HL-60 (cell line): ENCODE measurements around the gene DGLUCY.
"Not testable (repeated sequence)": the region's sequence is repeated elsewhere in the genome, so short reads cannot be mapped to it uniquely, and the experiment has no call there.

Experiments used
- DNase-seq, 2 experiments: peaks; one replicate each; pipeline ENCODE4 v3.0.0-alpha.2; 2010 to 2020; ENCODE audit warnings: low read depth in 1 of 2, low spot score in 1 of 2
- H3K27ac ChIP-seq: fragments of 250-450 bp; sonication (Bioruptor Pico); replicated peaks from 2 replicates; pipeline ENCODE4 v1.5.1; 2020; ENCODE audit warnings: mild to moderate bottlenecking, moderate library complexity
- H3K27me3 ChIP-seq: fragments of 250-450 bp; sonication (Bioruptor Pico); 2 replicates; pipeline ENCODE4 v1.5.1; 2021; ENCODE audit warnings: mild to moderate bottlenecking, moderate library complexity; ENCODE audit not compliant: insufficient read depth, poor library complexity, severe bottlenecking
- H3K4me3 ChIP-seq: replicated peaks from 2 replicates; pipeline ENCODE4 v1.5.1; 2011; ENCODE audit warnings: mild to moderate bottlenecking, control low read depth, low read length; ENCODE audit not compliant: insufficient read depth
- CTCF ChIP-seq: IDR thresholded peaks from one replicate; pipeline ENCODE4 v1.5.1; 2011; ENCODE audit warnings: low read length, control low read depth, inconsistent platforms; ENCODE audit not compliant: insufficient read depth
- GABPA ChIP-seq: IDR thresholded peaks from 2 replicates; pipeline ENCODE4 v1.6.1; 2012; ENCODE audit warnings: low read depth
- POLR2AphosphoS5 ChIP-seq: IDR thresholded peaks from 2 replicates; pipeline ENCODE4 v1.6.1; 2012; ENCODE audit warnings: low read depth
- REST ChIP-seq: IDR thresholded peaks from 2 replicates; pipeline ENCODE4 v1.6.1; 2012; ENCODE audit warnings: low read depth; ENCODE audit not compliant: insufficient replicate concordance
- SPI1 ChIP-seq: IDR thresholded peaks from 2 replicates; pipeline ENCODE4 v1.6.1; 2012; ENCODE audit warnings: low read depth, mild to moderate bottlenecking, borderline replicate concordance

Gene DGLUCY

GRCh38 chr14:91155626-91156089 is 41.8 kb downstream of the DGLUCY start:
- Histone ChIP-seq H3K4me3 (no peak overlapping the region), H3K27me3 (no peaks in the 10 kb centered on the region), H3K27ac (no peak overlapping the region)
- DNase-seq = no peak
- TF ChIP-seq GABPA = no peak
- no peak for TF ChIP-seq REST
- TF ChIP-seq POLR2AphosphoS5 = no peak

- H3K27me3 ChIP-seq, H3K4me3 ChIP-seq, DNase-seq, H3K27ac ChIP-seq: not testable (repeated sequence)
Observed at GRCh38 chr14:91156142-91156666, 42.3 kb downstream of the DGLUCY start.

- H3K4me3 ChIP-seq, H3K27me3 ChIP-seq, DNase-seq, H3K27ac ChIP-seq: not testable (repeated sequence)
Observed at GRCh38 chr14:91156877-91157276, 43.0 kb downstream of the DGLUCY start.

GRCh38 chr14:91158091-91158790 is 44.4 kb downstream of the DGLUCY start:
- DNase-seq = no peak
- TF ChIP-seq POLR2AphosphoS5 (no peak), GABPA (no peak), CTCF (no peak), REST (no peak), SPI1 (no peak)
- H3K27ac ChIP-seq = no peak overlapping the region

GRCh38 chr14:91159182-91159581 is 45.3 kb downstream of the DGLUCY start:
- TF ChIP-seq REST (no peak), GABPA (no peak), POLR2AphosphoS5 (no peak), SPI1 (no peak), CTCF (no peak)
- H3K4me3 ChIP-seq = no peak overlapping the region
- H3K27me3 ChIP-seq = no peaks in the 10 kb centered on the region
- no peak for DNase-seq
- no peak overlapping the region for H3K27ac ChIP-seq

More at GRCh38 chr14:91158091-91158790, 44.4 kb downstream of the DGLUCY start:
- H3K4me3 ChIP-seq = no peak overlapping the region
- no peaks in the 10 kb centered on the region for H3K27me3 ChIP-seq
